SK-N-SH (cell line): ENCODE measurements around the gene ADM.

ENCODE experiments used
- CTCF ChIP-seq: fragments of 200-600 bp; sonication (generic); IDR thresholded peaks from 2 replicates; pipeline ENCODE4 v1.6.1; 2017; ENCODE audit warnings: antibody characterized with exemption, mild to moderate bottlenecking, moderate library complexity
- EP300 ChIP-seq, 2 experiments: IDR thresholded peaks; 2 replicates each; pipeline versions ENCODE4 v1.4.0 to v1.6.1; 2012; ENCODE audit warnings: borderline replicate concordance in 1 of 2, low read depth in 1 of 2, low read length in 1 of 2
- JUND ChIP-seq: IDR thresholded peaks from 2 replicates; pipeline ENCODE4 v1.4.0; 2012
- PBX3 ChIP-seq: IDR thresholded peaks from 2 replicates; pipeline ENCODE4; 2012
- POLR2AphosphoS5 ChIP-seq: IDR thresholded peaks from 2 replicates; pipeline ENCODE4 v1.6.1; 2012; ENCODE audit warnings: low read depth, low read length
- RCOR1 ChIP-seq: fragments of 150-350 bp; IDR thresholded peaks from 2 replicates; pipeline ENCODE4 v1.6.1; 2017; ENCODE audit warnings: antibody characterized with exemption, low read length
- RFX5 ChIP-seq: IDR thresholded peaks from 2 replicates; pipeline ENCODE4 v1.6.1; 2012; ENCODE audit warnings: mild to moderate bottlenecking, improper control_type of control experiment, low read length
- YY1 ChIP-seq: IDR thresholded peaks from 2 replicates; pipeline ENCODE4 v1.4.0; 2012; ENCODE audit warnings: low read depth, mild to moderate bottlenecking

- no peak for TF ChIP-seq JUND
- no peak for TF ChIP-seq POLR2AphosphoS5
- TF ChIP-seq CTCF: no peak
- no peak for TF ChIP-seq RFX5
- no peak for TF ChIP-seq YY1
- TF ChIP-seq EP300 (IDR thresholded peaks at IDR 0.05; ENCODE audit: borderline replicate concordance in 1 of 2, low read depth in 1 of 2, low read length in 1 of 2): no peak
- TF ChIP-seq PBX3: no peak
- TF ChIP-seq RCOR1: no peak
These were observed 2.1 kb downstream of the ADM start for GRCh38 chr11:10307022-10307399.
